ENCODE data around the gene TRPM5. TPM values are rescaled to one million over a fixed set of nuclear protein-coding genes. Genes with fewer than 3 reads are reported as not detected.

TRPM5 gene
- polyA plus RNA-seq, 1 donor (not counting 4 experiments of a cell fraction or from before 2014, with no cell fraction given), result not detected

- DNase-seq (ENCODE audit: low read depth, low spot score) (no peak), FAIRE-seq (no peak)
- Histone ChIP-seq H3K4me3 (ENCODE audit: control insufficient read depth in 2 of 3, extremely low read depth in 1 of 3, insufficient read depth in 2 of 3, low read depth in 1 of 3, low read length in 3 of 3) (no peak overlapping the region), H2AFZ (ENCODE audit: control insufficient read depth, low read length) (no peak overlapping the region), H3K4me2 (ENCODE audit: control insufficient read depth, extremely low read depth, insufficient read depth, low read depth, low read length) (no peak overlapping the region), H3K9ac (ENCODE audit: control insufficient read depth, extremely low read depth, insufficient read depth, low read length) (no peak overlapping the region), H3K27me3 (ENCODE audit: control insufficient read depth, extremely low read depth, insufficient read depth, low read length) (peaks cover 7% of the 10 kb centered on the region), H3K36me3 (ENCODE audit: control insufficient read depth in 2 of 2, extremely low read depth in 1 of 2, insufficient read depth in 2 of 2, low read length in 2 of 2) (no peaks in the 10 kb centered on the region), H3K9me3 (ENCODE audit: control insufficient read depth, low read depth, low read length) (no peaks in the 10 kb centered on the region), H3K9me1 (ENCODE audit: control insufficient read depth, extremely low read depth, insufficient read depth, low read length) (no peaks in the 10 kb centered on the region), H3K27ac (ENCODE audit: control insufficient read depth, insufficient read depth, low read length) (no peak overlapping the region), H4K20me1 (ENCODE audit: control insufficient read depth, extremely low read depth, insufficient read depth, low read length) (no peaks in the 10 kb centered on the region), H3K4me1 (ENCODE audit: control insufficient read depth, extremely low read depth, insufficient read depth, low read length) (no peaks in the 10 kb centered on the region), H3K79me2 (ENCODE audit: control insufficient read depth, insufficient read depth, low read length) (no peaks in the 10 kb centered on the region)
- TF ChIP-seq EZH2 (IDR thresholded peaks at IDR 0.05; ENCODE audit: low read length) (no peak), CTCF (optimal IDR thresholded peaks at IDR 0.05 in 1 of 3, IDR thresholded peaks at IDR 0.05 in 1 of 3, conservative IDR thresholded peaks at IDR 0.05 in 1 of 3; ENCODE audit: extremely low read depth in 1 of 3, insufficient read depth in 2 of 3, low read length in 3 of 3) (no peak)
- dilution Hi-C loops (cut with MboI; ENCODE audit: extremely low pct_ligation_motif_present, low sequenced_read_pairs), result no loop called here
Measured at GRCh38 chr11:2422461-2423156, 21.7 kb downstream of the TRPM5 start.

- H3K79me2 ChIP-seq (ENCODE audit: control insufficient read depth, insufficient read depth, low read length), result no peaks in the 10 kb centered on the region
- H3K4me1 ChIP-seq (ENCODE audit: control insufficient read depth, extremely low read depth, insufficient read depth, low read length), result no peaks in the 10 kb centered on the region
- no peaks in the 10 kb centered on the region for H3K9me3 ChIP-seq (ENCODE audit: control insufficient read depth, low read depth, low read length)
- H3K9me1 ChIP-seq (ENCODE audit: control insufficient read depth, extremely low read depth, insufficient read depth, low read length), result no peaks in the 10 kb centered on the region
- FAIRE-seq (no peak), DNase-seq (ENCODE audit: low read depth, low spot score) (no peak)
- TF ChIP-seq CTCF (optimal IDR thresholded peaks at IDR 0.05 in 1 of 3, IDR thresholded peaks at IDR 0.05 in 1 of 3, conservative IDR thresholded peaks at IDR 0.05 in 1 of 3; ENCODE audit: extremely low read depth in 1 of 3, insufficient read depth in 2 of 3, low read length in 3 of 3), result no peak
- TF ChIP-seq EZH2 (IDR thresholded peaks at IDR 0.05; ENCODE audit: low read length), result no peak
- H4K20me1 ChIP-seq (ENCODE audit: control insufficient read depth, extremely low read depth, insufficient read depth, low read length), result no peaks in the 10 kb centered on the region
- peaks cover 5% of the 10 kb centered on the region for H3K27me3 ChIP-seq (ENCODE audit: control insufficient read depth, extremely low read depth, insufficient read depth, low read length)
- no peaks in the 10 kb centered on the region for H3K36me3 ChIP-seq (ENCODE audit: control insufficient read depth in 2 of 2, extremely low read depth in 1 of 2, insufficient read depth in 2 of 2, low read length in 2 of 2)
- no peak overlapping the region for H3K4me2 ChIP-seq (ENCODE audit: control insufficient read depth, extremely low read depth, insufficient read depth, low read depth, low read length)
- H3K27ac ChIP-seq (ENCODE audit: control insufficient read depth, insufficient read depth, low read length), result no peak overlapping the region
- H3K9ac ChIP-seq (ENCODE audit: control insufficient read depth, extremely low read depth, insufficient read depth, low read length), result no peak overlapping the region
- no peak overlapping the region for H2AFZ ChIP-seq (ENCODE audit: control insufficient read depth, low read length)
- H3K4me3 ChIP-seq (ENCODE audit: control insufficient read depth in 2 of 3, extremely low read depth in 1 of 3, insufficient read depth in 2 of 3, low read depth in 1 of 3, low read length in 3 of 3), result no peak overlapping the region
- dilution Hi-C loops (cut with MboI; ENCODE audit: extremely low pct_ligation_motif_present, low sequenced_read_pairs), result no loop called here
Measured at GRCh38 chr11:2421996-2422395, 22.3 kb downstream of the TRPM5 start.
